OCI-LY1 (cell line): ENCODE results near the gene SH3BP5L.

Experiments
- EZH2 ChIP-seq: fragments of 200-600 bp; sonication (generic), shearing (Covaris generic); IDR thresholded peaks from 2 replicates; pipeline ENCODE4 v1.8.0; 2017; ENCODE audit warnings: borderline replicate concordance, mixed run types, mild to moderate bottlenecking, antibody characterized with exemption, low read length, moderate library complexity, mixed read lengths
- TF ChIP-seq, protein P1 (sequence below): fragments of 200-600 bp; sonication (generic), shearing (Covaris generic); IDR thresholded peaks from 2 replicates; pipeline ENCODE4 v1.5.1; 2017; ENCODE audit warnings: mild to moderate bottlenecking, antibody characterized with exemption, low read length, moderate library complexity, mixed read lengths

- no peak for TF ChIP-seq EZH2
- TF ChIP-seq, protein P1, sequence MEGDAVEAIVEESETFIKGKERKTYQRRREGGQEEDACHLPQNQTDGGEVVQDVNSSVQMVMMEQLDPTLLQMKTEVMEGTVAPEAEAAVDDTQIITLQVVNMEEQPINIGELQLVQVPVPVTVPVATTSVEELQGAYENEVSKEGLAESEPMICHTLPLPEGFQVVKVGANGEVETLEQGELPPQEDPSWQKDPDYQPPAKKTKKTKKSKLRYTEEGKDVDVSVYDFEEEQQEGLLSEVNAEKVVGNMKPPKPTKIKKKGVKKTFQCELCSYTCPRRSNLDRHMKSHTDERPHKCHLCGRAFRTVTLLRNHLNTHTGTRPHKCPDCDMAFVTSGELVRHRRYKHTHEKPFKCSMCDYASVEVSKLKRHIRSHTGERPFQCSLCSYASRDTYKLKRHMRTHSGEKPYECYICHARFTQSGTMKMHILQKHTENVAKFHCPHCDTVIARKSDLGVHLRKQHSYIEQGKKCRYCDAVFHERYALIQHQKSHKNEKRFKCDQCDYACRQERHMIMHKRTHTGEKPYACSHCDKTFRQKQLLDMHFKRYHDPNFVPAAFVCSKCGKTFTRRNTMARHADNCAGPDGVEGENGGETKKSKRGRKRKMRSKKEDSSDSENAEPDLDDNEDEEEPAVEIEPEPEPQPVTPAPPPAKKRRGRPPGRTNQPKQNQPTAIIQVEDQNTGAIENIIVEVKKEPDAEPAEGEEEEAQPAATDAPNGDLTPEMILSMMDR: no peak
These were observed 23.9 kb upstream of the SH3BP5L start for GRCh38 chr1:248849637-248850036.
